Activated CD8-positive, alpha-beta memory T cell treated with anti-CD3 and anti-CD28 coated beads, Interleukin-2, amount 50 U/mL, for 1 hour (primary cell): ENCODE results near the gene TSPAN7.
A peak's percentile ranks its signal among the peaks of the same experiment; 100 is the strongest.

Source experiments
- DNase-seq: peaks from one replicate; pipeline ENCODE4 v3.0.0-alpha.2; 2020; ENCODE audit errors: extremely low read depth

Gene TSPAN7

GRCh38 chrX:38561126-38561868 is at the start of gene TSPAN7:
TSS of gene TSPAN7 (plus strand) at chrX:38561542. CDS start at chrX:38561547, 5 bp downstream.
- peak; percentile 29 for DNase-seq

- no peak for DNase-seq
These were observed 48.1 kb upstream of the TSPAN7 start for GRCh38 chrX:38513112-38513742.

GRCh38 chrX:38514016-38514854 is 47.1 kb upstream of the TSPAN7 start:
- DNase-seq: no peak

- no peak for DNase-seq
These were observed 46.1 kb upstream of the TSPAN7 start for GRCh38 chrX:38515291-38515690.

GRCh38 chrX:38516196-38516774 is 45.1 kb upstream of the TSPAN7 start:
- DNase-seq: no peak

GRCh38 chrX:38519651-38520050 is 41.7 kb upstream of the TSPAN7 start:
- DNase-seq: no peak

GRCh38 chrX:38538134-38538533 is 23.2 kb upstream of the TSPAN7 start:
- no peak for DNase-seq

- DNase-seq: no peak
These were observed 21.6 kb upstream of the TSPAN7 start for GRCh38 chrX:38539748-38540147.

- no peak for DNase-seq
These were observed 12.8 kb upstream of the TSPAN7 start for GRCh38 chrX:38548508-38548907.

- DNase-seq: no peak
These were observed 8.6 kb upstream of the TSPAN7 start for GRCh38 chrX:38552721-38553120.

- no peak for DNase-seq
These were observed 2.7 kb upstream of the TSPAN7 start for GRCh38 chrX:38558686-38559085.

GRCh38 chrX:38560776-38561125 is 591 bp upstream of the TSPAN7 start:
- no peak for DNase-seq

- no peak for DNase-seq
These were observed 793 bp downstream of the TSPAN7 start for GRCh38 chrX:38561951-38562719.

GRCh38 chrX:38563030-38563429 is 1.7 kb downstream of the TSPAN7 start:
- DNase-seq: no peak

GRCh38 chrX:38570396-38570795 is 9.1 kb downstream of the TSPAN7 start:
- no peak for DNase-seq

GRCh38 chrX:38571058-38571457 is 9.7 kb downstream of the TSPAN7 start:
- DNase-seq: no peak

GRCh38 chrX:38574858-38575257 is 13.5 kb downstream of the TSPAN7 start:
- DNase-seq: no peak

- DNase-seq: no peak
These were observed 14.5 kb downstream of the TSPAN7 start for GRCh38 chrX:38575888-38576287.

GRCh38 chrX:38577738-38578137 is 16.4 kb downstream of the TSPAN7 start:
- no peak for DNase-seq

- no peak for DNase-seq
These were observed 16.8 kb downstream of the TSPAN7 start for GRCh38 chrX:38578167-38578566.

- no peak for DNase-seq
These were observed 21.8 kb downstream of the TSPAN7 start for GRCh38 chrX:38583181-38583580.

- no peak for DNase-seq
These were observed 33.1 kb downstream of the TSPAN7 start for GRCh38 chrX:38594434-38594833.
